Psoas muscle (tissue), 8 donors: ENCODE measurements around the gene BANK1. TPM values are rescaled to one million over a fixed set of nuclear protein-coding genes. Genes with fewer than 3 reads are reported as not detected.

Experiments
- ATAC-seq, 4 donors: fragments of 200-7000 bp; cut with Tn5 transposase; one replicate each; pipeline ENCODE4 v1.9.1; 2020; ENCODE audit warnings: moderate library complexity in 3 of 4, mild to moderate bottlenecking in 2 of 4
- DNase-seq, 2 donors: peaks; one replicate each; pipeline ENCODE4 v3.0.0-alpha.2; 2020
- H3K27ac ChIP-seq: fragments of 200-600 bp; one replicate; pipeline ENCODE4 v1.8.0; 2022
- H3K27me3 ChIP-seq, 3 donors: fragments of 200-600 bp in 1 of 3; one replicate each; pipeline versions ENCODE4 v1.6.1 to v1.8.0; 2013 to 2022; ENCODE audit warnings: low read length in 2 of 3, mild to moderate bottlenecking in 2 of 3, moderate library complexity in 1 of 3; ENCODE audit not compliant: insufficient read depth in 3 of 3
- H3K36me3 ChIP-seq, 2 donors: fragments of 200-600 bp in 1 of 2; one replicate each; pipeline versions ENCODE4 v1.6.1 to v1.8.0; 2013 to 2022; ENCODE audit warnings: low read depth in 1 of 2, mild to moderate bottlenecking in 1 of 2, moderate library complexity in 1 of 2; ENCODE audit not compliant: insufficient read depth in 1 of 2
- H3K4me1 ChIP-seq: fragments of 200-600 bp; one replicate; pipeline ENCODE4 v1.8.0; 2022
- H3K4me3 ChIP-seq: fragments of 200-600 bp; one replicate; pipeline ENCODE4 v1.8.0; 2022; ENCODE audit warnings: mild to moderate bottlenecking
- H3K9me3 ChIP-seq: fragments of 200-600 bp; one replicate; pipeline ENCODE4 v1.8.0; 2022
- CTCF ChIP-seq: fragments of 200-600 bp; IDR thresholded peaks from one replicate; pipeline ENCODE4 v1.8.0; 2022; ENCODE audit warnings: antibody characterized with exemption
- WGBS, 3 donors: extraction: QIAGEN DNeasy Blood & Tissue Kit; methylation state at CpG; one replicate each; pipeline versions ENCODE4 v1.1.6 to v1.1.7; 2013; 5-methylcytosine and 5-hydroxymethylcytosine counted together
- intact Hi-C, 2 donors: fragments of 100-400 bp; cut with DNase I; formaldehyde crosslinking; loops; one replicate each; pipeline versions ENCODE4 v1.11.0 to v1.14.2; 2022
- polyA plus RNA-seq, 3 donors: library from polyadenylated mRNA; stranded (reverse); fragments of 200-250 nt; gene quantifications; one replicate each; pipeline ENCODE4 v1.2.3, GENCODE V29; 2013
- total RNA-seq, 4 donors: library from RNA; stranded (reverse); fragmentation: NEBNext Ultra II Directional in 2 of 4; extraction: Animal tissue kit (Norgen Biotek cat#: 25700) in 2 of 4; gene quantifications; one replicate each; pipeline versions ENCODE4 v1.2.1 to v1.2.4, GENCODE V29; 2021 to 2023
- donor health status: healthy with polysubstance abuse.
- donor health status: DM: no; HTN: no; CAD: no; lungs with moderate emphysema.
- donor health status: Bipolar disorder and iron deficiency.
- donor health status: healthy.
- donor health status: DM: yes; HTN: yes; CAD: no.
- donor health status: DM: no; HTN: no; CAD: no.
- donor health status: DM: no; HTN: no; CAD: no.
- donor health status: DM: yes; HTN: yes; CAD: no.

The BANK1 gene
- total and polyA plus RNA-seq, 7 donors: 0.07 to 0.55 (median 0.17) TPM

GRCh38 chr4:101818362-101818761 is 27.8 kb downstream of the BANK1 start:
- no peaks in the 10 kb centered on the region for H3K36me3 ChIP-seq
- TF ChIP-seq CTCF: no peak
- H3K9me3 ChIP-seq: no peaks in the 10 kb centered on the region
- no peak for DNase-seq
- no peaks in the 10 kb centered on the region for H3K4me1 ChIP-seq
- no peak overlapping the region for H3K4me3 ChIP-seq
- no peak overlapping the region for H3K27ac ChIP-seq
- no peak for ATAC-seq
- 34 to 60% (median 59%) methylated on average over 2 of the region's 2 CpGs for WGBS, 3 donors
- peaks cover 0 to 2% (median 0%) of the 10 kb centered on the region in 3 donors for H3K27me3 ChIP-seq
- intact Hi-C loops: no loop called here

- no peaks in the 10 kb centered on the region for H3K27me3 ChIP-seq
- no peaks in the 10 kb centered on the region for H3K36me3 ChIP-seq
- H3K9me3 ChIP-seq: no peaks in the 10 kb centered on the region
- WGBS, 3 donors: 39 to 62% (median 40%) methylated on average over 2 of the region's 2 CpGs
- no peaks in the 10 kb centered on the region for H3K4me1 ChIP-seq
- intact Hi-C loops: no loop called here
- H3K27ac ChIP-seq: no peak overlapping the region
- TF ChIP-seq CTCF: no peak
- ATAC-seq (no peak), DNase-seq (no peak)
- H3K4me3 ChIP-seq: no peak overlapping the region
Observed at GRCh38 chr4:101823864-101824263, 33.3 kb downstream of the BANK1 start.

GRCh38 chr4:101824500-101824899 is 34.0 kb downstream of the BANK1 start:
- intact Hi-C loops: no loop called here
- no peaks in the 10 kb centered on the region for H3K36me3 ChIP-seq
- H3K4me1 ChIP-seq: no peaks in the 10 kb centered on the region
- no peak for TF ChIP-seq CTCF
- no peak for DNase-seq
- no peak overlapping the region for H3K27ac ChIP-seq
- no peak for ATAC-seq
- H3K9me3 ChIP-seq: no peaks in the 10 kb centered on the region
- H3K4me3 ChIP-seq: no peak overlapping the region
- H3K27me3 ChIP-seq: no peaks in the 10 kb centered on the region

- Histone ChIP-seq H3K27me3 (no peaks in the 10 kb centered on the region), H3K27ac (no peak overlapping the region), H3K4me1 (no peaks in the 10 kb centered on the region), H3K36me3 (no peaks in the 10 kb centered on the region), H3K9me3 (no peaks in the 10 kb centered on the region), H3K4me3 (no peak overlapping the region)
- WGBS, 3 donors: 90 to 93% (median 92%) methylated on average over 2 of the region's 2 CpGs
- intact Hi-C loops: no loop called here
- ATAC-seq: no peak
- no peak for DNase-seq
- TF ChIP-seq CTCF: no peak
Observed at GRCh38 chr4:101825953-101826352, 35.4 kb downstream of the BANK1 start.

- Histone ChIP-seq H3K27me3 (no peaks in the 10 kb centered on the region), H3K36me3 (no peaks in the 10 kb centered on the region), H3K9me3 (no peaks in the 10 kb centered on the region), H3K4me1 (no peaks in the 10 kb centered on the region), H3K4me3 (no peak overlapping the region), H3K27ac (no peak overlapping the region)
- no peak for TF ChIP-seq CTCF
- intact Hi-C loops: no loop called here
- no peak for DNase-seq
- ATAC-seq: no peak
Observed at GRCh38 chr4:101831816-101832215, 41.3 kb downstream of the BANK1 start.
